Neural progenitor cell (in vitro differentiated cells): Measurements from ENCODE around the gene PKP3.

ENCODE experiments used
- EZH2phosphoT487 ChIP-seq: fragments of 200-600 bp; sonication (generic); IDR thresholded peaks from 2 replicates; pipeline ENCODE4 v1.6.1; 2017; ENCODE audit warnings: antibody characterized with exemption
- TF ChIP-seq, protein P1 (sequence below): fragments of 200-600 bp; sonication (generic); IDR thresholded peaks from 2 replicates; pipeline ENCODE4 v1.5.1; 2017; ENCODE audit warnings: antibody characterized with exemption, mild to moderate bottlenecking

DNA sequence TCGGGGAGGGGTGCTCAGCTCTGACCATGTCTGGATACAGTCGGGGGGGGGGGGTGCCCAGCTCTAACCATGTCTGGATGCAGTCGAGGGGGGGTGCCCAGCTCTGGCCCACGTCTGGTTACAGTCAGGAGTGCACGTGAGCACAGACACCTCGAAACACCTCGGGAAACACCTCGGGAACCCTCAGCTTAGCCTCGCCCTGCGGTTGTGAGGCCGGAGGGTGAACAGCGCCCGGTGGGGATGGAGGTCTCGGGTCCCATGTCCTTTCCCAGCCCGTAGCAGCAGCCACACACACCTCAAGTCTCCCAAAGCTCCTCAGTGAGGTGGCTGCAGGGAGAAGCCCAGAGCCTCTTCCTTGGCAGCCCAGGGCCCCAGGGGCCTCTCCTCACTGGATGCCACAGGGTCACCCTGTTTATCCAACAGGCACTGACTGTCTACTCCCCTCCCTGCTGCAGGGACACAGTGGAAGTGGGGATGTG, 18.7 kb downstream of the PKP3 start:
- no peak for TF ChIP-seq EZH2phosphoT487
- TF ChIP-seq, protein P1, sequence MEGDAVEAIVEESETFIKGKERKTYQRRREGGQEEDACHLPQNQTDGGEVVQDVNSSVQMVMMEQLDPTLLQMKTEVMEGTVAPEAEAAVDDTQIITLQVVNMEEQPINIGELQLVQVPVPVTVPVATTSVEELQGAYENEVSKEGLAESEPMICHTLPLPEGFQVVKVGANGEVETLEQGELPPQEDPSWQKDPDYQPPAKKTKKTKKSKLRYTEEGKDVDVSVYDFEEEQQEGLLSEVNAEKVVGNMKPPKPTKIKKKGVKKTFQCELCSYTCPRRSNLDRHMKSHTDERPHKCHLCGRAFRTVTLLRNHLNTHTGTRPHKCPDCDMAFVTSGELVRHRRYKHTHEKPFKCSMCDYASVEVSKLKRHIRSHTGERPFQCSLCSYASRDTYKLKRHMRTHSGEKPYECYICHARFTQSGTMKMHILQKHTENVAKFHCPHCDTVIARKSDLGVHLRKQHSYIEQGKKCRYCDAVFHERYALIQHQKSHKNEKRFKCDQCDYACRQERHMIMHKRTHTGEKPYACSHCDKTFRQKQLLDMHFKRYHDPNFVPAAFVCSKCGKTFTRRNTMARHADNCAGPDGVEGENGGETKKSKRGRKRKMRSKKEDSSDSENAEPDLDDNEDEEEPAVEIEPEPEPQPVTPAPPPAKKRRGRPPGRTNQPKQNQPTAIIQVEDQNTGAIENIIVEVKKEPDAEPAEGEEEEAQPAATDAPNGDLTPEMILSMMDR: no peak
